Measurements from ENCODE around the gene JPH3. TPM values are rescaled to one million over a fixed set of nuclear protein-coding genes. Genes with fewer than 3 reads are reported as not detected.

The JPH3 gene
- total and polyA plus RNA-seq, 10 of the 15 experiments (the other 5 are each of a cell fraction or from before 2014, with no cell fraction given), result 0.05 TPM; not detected in 9

- Histone ChIP-seq H3K79me2 (ENCODE audit: control insufficient read depth, insufficient read depth, low read length) (no peaks in the 10 kb centered on the region), H3K27ac (ENCODE audit: control insufficient read depth, insufficient read depth) (no peak overlapping the region), H3K4me2 (ENCODE audit: control insufficient read depth, insufficient read depth) (no peak overlapping the region), H3K9me3 (replicated peaks; ENCODE audit: control insufficient read depth, insufficient read depth, low read length) (no peaks in the 10 kb centered on the region), H3K4me1 (ENCODE audit: control insufficient read depth, insufficient read depth, low read length) (peaks cover 4% of the 10 kb centered on the region), H3K9ac (ENCODE audit: control insufficient read depth, insufficient read depth, low read length) (no peak overlapping the region), H3K36me3 (ENCODE audit: control insufficient read depth in 2 of 2, insufficient read depth in 2 of 2, low read length in 1 of 2) (peaks cover 6 to 7% of the 10 kb centered on the region in 2 experiments; a peak in 3 of 4 replicates), H4K20me1 (ENCODE audit: control insufficient read depth, insufficient read depth) (no peaks in the 10 kb centered on the region), H3K27me3 (replicated peaks in 1 of 2; ENCODE audit: control insufficient read depth in 2 of 2, insufficient read depth in 2 of 2, low read length in 1 of 2) (no peaks in the 10 kb centered on the region), H2AFZ (ENCODE audit: control insufficient read depth, low read depth, low read length) (no peak overlapping the region), H3K4me3 (no peak overlapping the region)
- 62% methylated on average over 5 of the region's 12 CpGs for WGBS (ENCODE audit: insufficient coverage, insufficient replicate concordance, low lambda C conversion rate, missing lambda C conversion rate)
- no TSS peak for BruUV-seq (replicated peaks)
- no peak for DNase-seq (ENCODE audit: low read depth, low spot score)
- TF ChIP-seq CHD1 (IDR thresholded peaks at IDR 0.05; ENCODE audit: low read depth, low read length), result no peak
- no peak for TF ChIP-seq E4F1 (IDR thresholded peaks at IDR 0.05; ENCODE audit: borderline replicate concordance, partially characterized antibody)
- no peak for TF ChIP-seq ZNF217 (IDR thresholded peaks at IDR 0.05)
- no peak for TF ChIP-seq SP1 (IDR thresholded peaks at IDR 0.05; ENCODE audit: low read depth, low read length)
- ChIA-PET SMC1A (ENCODE audit: uncharacterized antibody, unreplicated experiment) (no interaction called here), RAD21 (ENCODE audit: unreplicated experiment) (no interaction called here), POLR2A (no interaction called here), CTCF (interaction anchor here (1.6 kb wide), 1 partner anchor 10 kb away, joined by 3 read pairs; no protein-coding TSS in a partner anchor)
- intact Hi-C loops (cut with micrococcal nuclease; ENCODE audit: unreplicated experiment), result no loop called here
- in situ Hi-C loops (cut with MboI), result no loop called here
- ATAC-seq, result peak; percentile 27
- FAIRE-seq, result no peak
Observed at GRCh38 chr16:87692756-87693155, 90.4 kb downstream of the JPH3 start.

- Histone ChIP-seq H3K27ac (ENCODE audit: control insufficient read depth, insufficient read depth) (no peak overlapping the region), H2AFZ (ENCODE audit: control insufficient read depth, low read depth, low read length) (no peak overlapping the region), H3K4me2 (ENCODE audit: control insufficient read depth, insufficient read depth) (no peak overlapping the region), H3K9me3 (replicated peaks; ENCODE audit: control insufficient read depth, insufficient read depth, low read length) (no peaks in the 10 kb centered on the region), H3K4me1 (ENCODE audit: control insufficient read depth, insufficient read depth, low read length) (peaks cover 15% of the 10 kb centered on the region), H3K4me3 (no peak overlapping the region), H3K27me3 (replicated peaks in 1 of 2; ENCODE audit: control insufficient read depth in 2 of 2, insufficient read depth in 2 of 2, low read length in 1 of 2) (no peaks in the 10 kb centered on the region), H3K36me3 (ENCODE audit: control insufficient read depth in 2 of 2, insufficient read depth in 2 of 2, low read length in 1 of 2) (peaks cover 6 to 7% of the 10 kb centered on the region in 2 experiments; a peak in 3 of 4 replicates), H3K9ac (ENCODE audit: control insufficient read depth, insufficient read depth, low read length) (no peak overlapping the region), H4K20me1 (ENCODE audit: control insufficient read depth, insufficient read depth) (no peaks in the 10 kb centered on the region), H3K79me2 (ENCODE audit: control insufficient read depth, insufficient read depth, low read length) (no peaks in the 10 kb centered on the region)
- no peak for ATAC-seq
- FAIRE-seq, result no peak
- ChIA-PET RAD21 (ENCODE audit: unreplicated experiment) (no interaction called here), CTCF (interaction anchor here (1.6 kb wide), 1 partner anchor 9 kb away, joined by 3 read pairs; no protein-coding TSS in a partner anchor), POLR2A (no interaction called here), SMC1A (ENCODE audit: uncharacterized antibody, unreplicated experiment) (no interaction called here)
- no peak for DNase-seq (ENCODE audit: low read depth, low spot score)
- in situ Hi-C loops (cut with MboI), result no loop called here
- 94% methylated on average over 16 of the region's 16 CpGs for WGBS (ENCODE audit: insufficient coverage, insufficient replicate concordance, low lambda C conversion rate, missing lambda C conversion rate)
- BruUV-seq (replicated peaks), result no TSS peak
- intact Hi-C loops (cut with micrococcal nuclease; ENCODE audit: unreplicated experiment), result no loop called here
- TF ChIP-seq BCL3 (IDR thresholded peaks at IDR 0.05; ENCODE audit: borderline replicate concordance, insufficient read depth, low read depth, low read length, poor library complexity, severe bottlenecking), result no peak
- no peak for TF ChIP-seq SIN3A (IDR thresholded peaks at IDR 0.05; ENCODE audit: low read depth, low read length)
- TF ChIP-seq MYC (IDR thresholded peaks at IDR 0.05; ENCODE audit: insufficient read depth, insufficient read length, insufficient replicate concordance, low read length, severe bottlenecking), result no peak
- no peak for TF ChIP-seq CBX5 (IDR thresholded peaks at IDR 0.05; ENCODE audit: low read depth)
- TF ChIP-seq ZNF687 (IDR thresholded peaks at IDR 0.05), result no peak
Observed at GRCh38 chr16:87693827-87694226, 91.5 kb downstream of the JPH3 start.

Measured in GM12878 (cell line).